Heart left ventricle (tissue), 16 donors: ENCODE results near the gene VPS26C. TPM values are rescaled to one million over a fixed set of nuclear protein-coding genes. Genes with fewer than 3 reads are reported as not detected.

ENCODE experiments used
- ATAC-seq, 4 donors: fragments of 200-7000 bp; cut with Tn5 transposase; one replicate each; pipeline ENCODE4 v1.9.1; 2020 to 2022; ENCODE audit warnings: moderate library complexity in 4 of 4, mild to moderate bottlenecking in 3 of 4, moderate number of reproducible peaks in 1 of 4
- DNase-seq, 5 donors: peaks; one replicate each; pipeline ENCODE4 v3.0.0-alpha.2; 2020
- H3K27ac ChIP-seq, 12 donors: fragments of 200-600 bp; sonication (generic) in 4 of 12; one replicate each; pipeline versions ENCODE4 v1.5.0 to v1.8.0; 2016 to 2022; ENCODE audit warnings: mild to moderate bottlenecking in 2 of 12
- H3K27me3 ChIP-seq, 9 donors: fragments of 200-600 bp; sonication (generic) in 2 of 9; one replicate each; pipeline versions ENCODE4 v1.5.1 to v1.8.0; 2016 to 2022; ENCODE audit warnings: mild to moderate bottlenecking in 3 of 9
- H3K36me3 ChIP-seq, 9 donors: fragments of 200-600 bp; sonication (generic) in 2 of 9; one replicate each; pipeline versions ENCODE4 v1.5.0 to v1.8.0; 2018 to 2022; ENCODE audit warnings: mild to moderate bottlenecking in 2 of 9
- H3K4me1 ChIP-seq, 12 donors: fragments of 200-600 bp; sonication (generic) in 4 of 12; one replicate each; pipeline versions ENCODE4 v1.5.0 to v1.8.0; 2016 to 2022; ENCODE audit warnings: mild to moderate bottlenecking in 3 of 12
- H3K4me3 ChIP-seq, 12 donors: fragments of 200-600 bp; sonication (generic) in 4 of 12; one replicate each; pipeline versions ENCODE4 v1.5.0 to v1.8.0; 2017 to 2022; ENCODE audit warnings: mild to moderate bottlenecking in 9 of 12, moderate library complexity in 4 of 12
- H3K9me3 ChIP-seq, 12 donors: fragments of 200-600 bp; sonication (generic) in 4 of 12; one replicate each; pipeline versions ENCODE4 v1.5.0 to v1.8.0; 2016 to 2022; ENCODE audit warnings: mild to moderate bottlenecking in 1 of 12
- CTCF ChIP-seq, 12 donors: fragments of 200-600 bp; sonication (generic) in 4 of 12; IDR thresholded peaks; one replicate each; pipeline versions ENCODE4 v1.5.0 to v1.8.0; 2018 to 2022; ENCODE audit warnings: antibody characterized with exemption in 12 of 12, mild to moderate bottlenecking in 5 of 12
- POLR2A ChIP-seq, 2 donors: fragments of 450-650 bp; IDR thresholded peaks; one replicate each; pipeline ENCODE4 v1.6.1; 2017; ENCODE audit warnings: antibody characterized with exemption in 2 of 2, mild to moderate bottlenecking in 2 of 2, moderate library complexity in 2 of 2
- WGBS, 4 donors: extraction: QIAGEN DNeasy Blood & Tissue Kit in 2 of 4; methylation state at CpG; one replicate each; pipeline versions ENCODE4 v1.1.5 to v1.1.7; 2013 to 2018; 5-methylcytosine and 5-hydroxymethylcytosine counted together
- intact Hi-C, 10 donors: fragments of 100-400 bp; cut with DNase I; formaldehyde crosslinking; loops; one replicate each; pipeline versions ENCODE4 v1.11.1 to v1.14.2; 2022
- polyA plus RNA-seq, 2 donors: library from polyadenylated mRNA; stranded (reverse); fragments of 200-250 nt; gene quantifications; one replicate each; pipeline ENCODE4 v1.2.3, GENCODE V29; 2013
- total RNA-seq, 9 donors: library from RNA; depleted of rRNA in 2 of 9; stranded (reverse); fragments of >200 nt in 2 of 9; fragmentation: NEBNext Ultra II Directional in 3 of 9; extraction: Animal tissue kit (Norgen Biotek cat#: 25700) in 3 of 9; gene quantifications; one replicate each; pipeline versions ENCODE4 v1.1.0 to v1.2.4, GENCODE V29; 2016 to 2023
- donor health status: ischemic (EF 13 %, LVEDD 7.1; RV severe dilation, severe dysfunction).
- donor health status: healthy with polysubstance abuse.
- donor health status: DM: no; HTN: yes; CAD: no.
- donor health status: DM: no; HTN: no; CAD: no.
- donor health status: ischemic (EF 25% LVEDD 6.9; RV normal size, moderate dysfunction).
- donor health status: ischemic (EF 25% LVEDD 5.7; RV mildly dilated, moderate dysfunction).
- donor health status: healthy.
- donor health status: DM: yes; HTN: yes; CAD: no.
- donor health status: ischemic (EF 35%, LVEDD 5.7; RV mildly dilated, moderate dysfunction).
- donor health status: nonischemic (EF 11% LVEDD 7.7; RV severe dilation, severe dysfunction).
- donor health status: DM: yes; HTN: yes; CAD: no.
- donor health status: PGD.
- donor health status: ischemic (EF 29% LVEDD 5.4; RV normal size, mild dysfunction).
- donor health status: nonischemic (EF 23%, LVEDD 6.1; RV moderate dilation, normal function).

VPS26C gene
- total and polyA plus RNA-seq, 11 donors, result 18.1 to 88.6 (median 53.5) TPM

GRCh38 chr21:37230632-37231248 is 36.4 kb downstream of the VPS26C start:
- peaks cover 2 to 99% (median 92%) of the 10 kb centered on the region in 9 donors for H3K36me3 ChIP-seq
- no peak overlapping the region for H3K4me3 ChIP-seq
- 87 to 94% (median 94%) methylated on average over 22 to 23 of the region's 23 CpGs for WGBS, 4 donors
- no peaks in the 10 kb centered on the region for H3K27me3 ChIP-seq
- H3K27ac ChIP-seq, result no peak overlapping the region
- no peaks in the 10 kb centered on the region for H3K4me1 ChIP-seq
- ATAC-seq (peak in 1 of 4 donors; percentile 10), DNase-seq (no peak)
- H3K9me3 ChIP-seq, result no peaks in the 10 kb centered on the region
- intact Hi-C loops, result no loop called here
- TF ChIP-seq POLR2A (IDR thresholded peaks at IDR 0.05) (no peak), CTCF (IDR thresholded peaks at IDR 0.05) (no peak)

GRCh38 chr21:37228003-37228400 is 39.1 kb downstream of the VPS26C start:
- no peaks in the 10 kb centered on the region for H3K27me3 ChIP-seq
- intact Hi-C loops, result loop anchor here in 2 of 10 donors (5.0 to 10.0 kb wide), 2 partner anchors 39 to 357 kb away; partner anchors contain the start of gene VPS26C (in 1 of the 2)
- no peak for TF ChIP-seq POLR2A (IDR thresholded peaks at IDR 0.05)
- no peak for TF ChIP-seq CTCF (IDR thresholded peaks at IDR 0.05)
- WGBS, 4 donors, result 95 to 97% (median 97%) methylated on average over 16 of the region's 16 CpGs
- peaks cover 0 to 6% (median 0%) of the 10 kb centered on the region in 12 donors for H3K4me1 ChIP-seq
- H3K4me3 ChIP-seq, result no peak overlapping the region
- no peaks in the 10 kb centered on the region for H3K9me3 ChIP-seq
- H3K27ac ChIP-seq, result no peak overlapping the region
- DNase-seq (no peak), ATAC-seq (no peak)
- H3K36me3 ChIP-seq, result peaks cover 2 to 100% (median 95%) of the 10 kb centered on the region in 9 donors

- H3K27me3 ChIP-seq, result no peaks in the 10 kb centered on the region
- 95 to 98% (median 96%) methylated on average over 32 to 38 of the region's 38 CpGs for WGBS, 4 donors
- H3K27ac ChIP-seq, result no peak overlapping the region
- peaks cover 0 to 6% (median 0%) of the 10 kb centered on the region in 12 donors for H3K4me1 ChIP-seq
- H3K4me3 ChIP-seq, result no peak overlapping the region
- ATAC-seq (peak in 1 of 4 donors; percentile 22), DNase-seq (no peak)
- no peaks in the 10 kb centered on the region for H3K9me3 ChIP-seq
- intact Hi-C loops, result loop anchor here in 2 of 10 donors (5.0 to 10.0 kb wide), 2 partner anchors 40 to 357 kb away; partner anchors contain the start of gene VPS26C (in 1 of the 2)
- TF ChIP-seq CTCF (IDR thresholded peaks at IDR 0.05) (no peak), POLR2A (IDR thresholded peaks at IDR 0.05) (no peak)
- peaks cover 2 to 96% (median 89%) of the 10 kb centered on the region in 9 donors for H3K36me3 ChIP-seq
Observed at GRCh38 chr21:37227071-37228002, 39.8 kb downstream of the VPS26C start.
